ENCODE measurements around the gene ARRDC1.
A peak's percentile ranks its signal among the peaks of the same experiment; 100 is the strongest.
"Not testable (repeated sequence)": the region's sequence is repeated elsewhere in the genome, so short reads cannot be mapped to it uniquely, and the experiment has no call there.

Gene ARRDC1

GRCh38 chr9:137613738-137614523, 8.4 kb downstream of the ARRDC1 start:
- DNase-seq: no peak

DNA sequence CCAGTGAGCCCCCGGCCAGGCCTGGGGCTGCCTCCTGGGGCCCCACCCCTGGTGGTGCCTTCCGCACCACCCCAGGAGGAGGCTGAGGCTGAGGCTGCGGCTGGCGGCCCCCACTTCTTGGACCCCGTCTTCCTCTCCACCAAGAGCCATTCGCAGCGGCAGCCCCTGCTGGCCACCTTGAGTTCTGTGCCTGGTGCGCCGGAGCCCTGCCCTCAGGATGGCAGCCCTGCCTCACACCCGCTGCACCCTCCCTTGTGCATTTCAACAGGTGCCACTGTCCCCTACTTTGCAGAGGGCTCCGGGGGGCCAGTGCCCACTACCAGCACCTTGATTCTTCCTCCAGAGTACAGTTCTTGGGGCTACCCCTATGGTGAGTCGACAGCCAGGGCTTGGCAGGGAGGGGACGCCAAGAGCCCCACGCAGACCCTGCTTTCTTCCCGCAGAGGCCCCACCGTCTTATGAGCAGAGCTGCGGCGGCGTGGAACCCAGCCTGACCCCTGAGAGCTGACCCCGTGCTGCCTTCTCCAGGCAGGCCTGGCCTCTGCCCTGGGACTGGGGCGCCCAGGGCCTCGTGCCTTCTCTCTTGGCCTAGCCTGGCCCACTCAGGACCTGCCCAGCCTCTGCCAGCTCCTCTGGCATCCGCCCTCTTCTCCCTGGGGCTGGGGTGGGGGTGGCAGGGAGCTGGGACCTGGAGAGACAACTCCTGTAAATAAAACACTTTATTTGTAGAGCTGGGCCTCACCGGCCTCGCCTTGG, 9.3 kb downstream of the ARRDC1 start:
- DNase-seq: no peak

DNA sequence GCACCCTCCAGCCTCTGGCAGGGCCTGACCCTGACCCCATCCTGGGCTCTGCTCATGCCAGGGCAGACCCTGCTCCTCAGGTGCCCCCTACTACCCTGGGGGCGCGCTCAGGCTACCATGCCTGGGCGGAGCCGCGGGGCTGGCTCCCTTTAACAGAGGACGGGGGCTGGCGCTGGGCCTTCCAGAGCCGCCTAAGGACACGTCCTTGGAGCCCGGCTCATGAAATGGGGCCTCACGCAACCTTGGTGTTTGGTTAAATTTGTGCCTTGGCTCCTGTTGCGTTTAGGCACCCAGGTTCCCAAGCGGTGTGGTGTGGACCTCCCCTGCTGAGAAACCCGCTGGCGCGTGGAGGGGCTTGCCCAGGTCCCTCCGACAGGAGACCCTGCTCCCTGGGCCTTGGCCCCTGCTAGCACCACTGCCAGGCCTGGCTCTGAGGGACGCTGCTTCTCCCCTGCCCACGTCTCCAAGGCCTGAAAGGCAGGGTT, 9.9 kb downstream of the ARRDC1 start:
- DNase-seq: no peak

DNA sequence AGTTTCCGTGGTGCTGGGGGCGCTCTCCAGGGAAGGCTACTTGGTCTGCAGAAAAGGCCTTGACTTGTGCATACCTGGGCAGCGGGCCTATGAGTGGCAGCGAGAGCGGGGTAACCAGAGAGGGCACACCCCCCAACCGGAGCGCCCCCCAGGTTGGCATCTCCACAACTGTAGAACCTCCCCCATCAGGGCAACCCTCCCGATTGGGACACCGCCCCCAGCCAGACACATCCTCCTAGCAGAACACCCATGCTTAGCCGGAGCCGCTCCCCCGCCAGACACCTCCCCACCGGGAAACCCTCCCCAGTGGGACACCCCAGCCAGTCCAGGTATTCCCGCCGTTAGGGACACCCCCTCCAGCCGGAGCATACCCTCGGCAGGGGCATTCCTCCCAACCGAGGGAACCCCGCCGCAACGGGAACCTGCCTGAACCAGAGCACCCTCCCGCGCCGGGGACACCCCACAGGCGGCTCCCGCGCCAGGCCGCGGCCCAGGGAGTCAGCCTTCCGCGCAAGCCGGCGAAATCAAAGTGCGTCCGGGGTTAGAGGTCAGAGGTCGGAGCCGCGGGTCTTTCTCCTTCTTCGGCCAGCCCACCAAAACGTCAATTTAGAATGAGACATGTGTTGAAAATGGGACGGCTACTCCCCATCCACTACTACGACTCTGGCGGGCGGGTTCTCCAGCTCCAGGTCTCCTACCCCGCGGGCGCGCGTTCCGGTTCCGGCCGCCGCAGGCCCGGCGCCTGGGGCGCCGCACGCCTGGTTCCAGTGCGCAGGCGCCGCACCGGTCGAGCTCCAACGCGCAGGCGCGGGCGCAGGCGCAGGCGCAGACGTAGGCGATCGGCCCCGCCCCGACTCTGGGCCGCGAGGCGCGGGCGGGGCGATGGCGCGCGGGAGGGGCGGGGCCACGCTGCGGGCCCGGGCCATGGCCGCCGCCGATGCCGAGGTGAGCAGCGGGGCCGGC, 12.9 kb downstream of the ARRDC1 start, which contains the start of gene EHMT1:
Gene EHMT1 (plus strand): TSS at position 901 of the 963 bp plus-strand sequence. CDS start 24 bp downstream, at position 925.
- peak; percentile 87 for DNase-seq

- no peak for DNase-seq
Measured at GRCh38 chr9:137619240-137620047, 14.0 kb downstream of the ARRDC1 start.

- no peak for DNase-seq
Measured at GRCh38 chr9:137620048-137620405, 14.5 kb downstream of the ARRDC1 start.

DNA sequence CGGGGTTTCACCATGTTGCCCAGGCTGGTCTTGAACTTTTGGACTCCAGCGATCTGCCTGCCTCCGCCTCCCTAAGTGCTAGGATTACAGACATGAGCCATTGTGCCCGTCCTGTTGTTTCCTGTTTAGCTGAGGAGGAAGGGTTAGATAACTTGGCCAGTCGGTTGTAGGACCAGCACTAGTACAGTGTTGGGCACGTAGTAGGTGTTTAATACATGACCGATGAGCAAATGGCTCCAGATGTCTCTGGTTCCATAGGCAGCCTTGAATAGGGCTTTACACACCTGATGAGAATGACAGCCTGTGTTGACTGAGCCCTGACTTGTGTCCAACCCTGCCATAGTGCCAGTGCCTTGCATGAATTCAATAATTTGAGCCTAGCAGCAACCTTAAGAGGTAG, 15.1 kb downstream of the ARRDC1 start:
- DNase-seq: no peak

DNA sequence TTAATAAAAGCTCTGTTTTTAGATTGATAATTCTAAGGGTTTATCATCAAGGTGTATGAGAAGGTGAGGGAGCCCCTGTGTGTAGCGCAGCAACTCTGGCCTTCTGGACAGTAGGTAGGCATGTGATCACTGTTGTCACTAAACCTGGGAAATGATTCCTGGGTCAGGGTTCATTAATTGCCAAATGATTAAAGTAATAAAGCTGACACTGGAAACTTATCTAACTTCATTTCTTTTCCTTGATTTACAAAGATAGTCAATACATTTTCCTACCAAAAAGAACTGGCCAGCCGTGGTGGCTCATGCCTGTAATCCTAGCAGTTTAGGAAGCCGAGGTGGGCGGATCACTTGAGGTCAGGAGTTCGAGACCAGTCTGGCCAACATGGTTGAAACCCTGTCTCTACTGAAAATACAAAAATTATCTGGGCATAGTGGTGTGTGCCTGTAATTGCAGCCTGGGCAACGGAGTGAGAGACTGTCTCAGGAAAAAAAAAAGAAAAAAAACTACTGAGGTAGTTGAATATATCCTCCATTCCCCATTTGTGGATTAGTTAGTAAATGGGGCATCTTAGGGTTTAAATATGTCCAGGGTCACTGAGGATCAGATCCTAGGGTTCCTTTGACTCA, 15.8 kb downstream of the ARRDC1 start:
- no peak for DNase-seq

GRCh38 chr9:137622211-137622610, 16.7 kb downstream of the ARRDC1 start:
- DNase-seq: not testable (repeated sequence)

GRCh38 chr9:137626464-137626863, 21.0 kb downstream of the ARRDC1 start:
- DNase-seq: no peak

DNA sequence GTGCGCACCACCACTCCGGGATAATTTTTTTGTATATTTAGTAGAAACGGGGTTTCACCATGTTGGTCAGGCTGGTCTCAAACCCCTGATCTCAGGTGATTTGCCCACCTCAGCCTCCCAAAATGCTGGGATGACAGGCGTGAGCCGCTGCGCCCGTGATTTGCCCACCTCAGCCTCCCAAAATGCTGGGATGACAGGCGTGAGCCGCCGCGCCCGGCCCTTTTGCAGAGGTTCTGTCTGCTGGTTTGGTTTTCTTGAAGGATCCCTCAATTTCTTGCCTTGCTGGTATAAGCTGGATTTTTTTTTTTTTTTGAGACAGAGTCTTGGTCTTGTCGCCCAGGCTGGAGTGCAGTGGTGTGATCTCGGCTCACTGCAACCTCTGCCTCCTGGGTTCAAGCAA, 21.9 kb downstream of the ARRDC1 start:
- DNase-seq: not testable (repeated sequence)

GRCh38 chr9:137630126-137630525, 24.6 kb downstream of the ARRDC1 start:
- no peak for DNase-seq

- no peak for DNase-seq
Measured at GRCh38 chr9:137630679-137631078, 25.2 kb downstream of the ARRDC1 start.

GRCh38 chr9:137631345-137632229, 26.1 kb downstream of the ARRDC1 start:
- no peak for DNase-seq

DNA sequence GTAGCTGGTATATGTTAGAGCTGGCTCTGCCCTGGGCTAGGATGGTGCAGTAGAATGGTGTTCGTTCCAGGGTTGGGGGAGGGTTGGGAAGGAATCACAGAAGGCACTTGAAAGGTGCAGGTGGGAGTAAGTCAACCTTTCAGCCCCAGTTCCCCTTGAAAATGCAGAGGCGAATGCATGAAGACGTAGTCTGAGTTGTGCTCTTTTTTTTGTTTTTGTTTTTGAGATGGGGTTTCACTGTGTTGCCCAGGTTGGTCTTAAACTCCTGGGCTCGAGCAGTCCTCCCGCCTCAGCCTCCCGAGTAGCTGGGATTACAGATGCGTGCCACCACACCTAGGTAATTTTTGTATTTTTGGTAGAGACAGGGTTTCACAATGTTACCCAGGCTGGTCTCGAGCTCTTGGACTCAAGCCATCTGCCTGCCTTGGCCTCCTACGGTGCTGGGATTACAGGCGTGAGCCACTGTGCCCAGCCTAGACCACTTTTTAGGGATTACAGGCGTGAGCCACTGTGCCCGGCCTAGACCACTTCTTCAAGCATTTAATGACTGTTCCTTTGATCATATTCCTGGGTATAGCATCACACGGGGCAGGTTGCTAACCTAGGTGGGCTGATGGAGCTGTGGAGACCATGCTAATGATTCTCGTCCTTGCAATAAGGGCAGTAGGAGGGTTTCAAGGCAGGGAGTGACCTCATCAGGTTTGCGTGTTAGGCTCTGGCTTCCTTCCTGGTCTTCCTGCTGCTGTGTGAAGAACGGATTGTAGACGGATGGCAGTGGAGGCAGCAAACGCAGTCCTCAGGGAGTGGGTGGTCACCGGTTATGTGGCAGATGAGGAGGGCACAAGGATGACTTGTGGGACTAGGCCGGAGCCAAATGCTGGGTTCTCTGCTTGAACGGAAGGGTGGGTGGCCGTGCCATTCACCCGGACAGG, 27.0 kb downstream of the ARRDC1 start:
- no peak for DNase-seq

DNA sequence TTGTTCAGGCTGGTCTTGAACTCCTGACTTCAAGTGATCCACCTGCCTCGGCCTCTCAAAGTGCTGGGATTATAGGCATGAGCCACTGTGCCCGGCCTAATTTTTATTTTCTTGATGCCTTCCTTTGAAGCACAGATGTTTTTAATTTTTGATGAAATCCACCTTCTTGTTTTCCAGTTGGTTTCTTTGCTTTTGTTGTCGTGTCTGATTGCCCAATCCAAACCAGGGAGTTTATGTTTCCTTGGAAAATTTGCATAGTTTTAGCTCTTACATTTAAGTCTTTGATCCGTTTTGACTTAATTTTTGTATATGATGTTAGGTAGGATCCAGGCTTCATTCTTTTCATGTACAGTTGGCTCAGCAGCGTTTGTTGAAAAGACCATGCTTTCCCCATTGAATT, 28.5 kb downstream of the ARRDC1 start:
- DNase-seq: no peak

DNA sequence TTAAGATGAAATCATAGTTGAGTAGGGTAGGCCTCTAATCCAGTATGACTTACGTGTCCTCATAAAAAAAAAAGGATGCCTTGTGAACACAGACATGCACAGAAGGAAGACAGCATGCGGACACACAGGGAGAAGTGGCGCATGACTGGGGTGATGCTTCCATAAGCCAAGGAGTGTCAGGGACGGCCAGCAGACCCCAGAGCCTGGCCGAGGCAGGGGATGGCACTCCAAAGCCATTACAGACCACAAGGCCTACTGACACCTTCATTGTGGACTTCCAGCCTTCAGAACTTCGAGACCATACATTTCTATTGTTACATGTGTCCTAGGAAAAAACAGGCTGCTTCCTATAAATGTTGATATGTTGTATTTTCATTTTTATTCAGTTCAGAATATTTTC, 33.2 kb downstream of the ARRDC1 start:
- no peak for DNase-seq

DNA sequence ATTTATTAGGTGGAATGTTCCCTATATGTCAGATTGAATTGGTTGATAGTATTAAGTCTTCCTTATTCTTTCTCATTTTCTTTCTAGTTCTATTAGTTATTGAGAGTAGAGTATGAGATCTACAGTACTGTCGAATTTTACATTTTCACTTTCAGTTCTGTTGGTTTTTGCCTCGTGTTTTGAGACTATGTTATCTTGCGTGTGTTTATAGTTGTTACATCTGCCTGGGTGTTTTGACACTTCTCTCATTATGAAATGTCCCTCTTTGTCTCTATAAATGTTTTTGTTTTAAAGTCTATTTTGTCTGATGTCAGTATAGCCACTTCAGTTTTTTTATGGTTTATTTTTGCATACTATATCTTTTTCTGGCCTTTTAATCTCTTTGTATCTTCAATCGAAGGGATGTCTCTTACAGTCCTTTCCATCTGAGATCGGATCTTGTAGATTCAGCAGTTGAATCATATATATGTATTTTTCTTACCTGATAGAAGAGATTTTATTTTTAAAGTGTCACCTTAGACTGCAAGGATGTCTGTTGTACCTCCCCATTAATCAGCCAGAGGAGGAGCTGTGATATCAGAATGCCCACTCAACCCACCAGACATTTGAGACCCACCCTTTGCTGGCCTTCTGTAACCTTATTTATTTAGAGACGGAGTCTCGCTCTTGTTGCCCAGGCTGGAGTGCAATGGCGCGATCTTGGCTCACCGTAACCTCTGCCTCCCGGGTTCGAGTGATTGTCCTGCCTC, 34.0 kb downstream of the ARRDC1 start:
- DNase-seq: no peak

DNA sequence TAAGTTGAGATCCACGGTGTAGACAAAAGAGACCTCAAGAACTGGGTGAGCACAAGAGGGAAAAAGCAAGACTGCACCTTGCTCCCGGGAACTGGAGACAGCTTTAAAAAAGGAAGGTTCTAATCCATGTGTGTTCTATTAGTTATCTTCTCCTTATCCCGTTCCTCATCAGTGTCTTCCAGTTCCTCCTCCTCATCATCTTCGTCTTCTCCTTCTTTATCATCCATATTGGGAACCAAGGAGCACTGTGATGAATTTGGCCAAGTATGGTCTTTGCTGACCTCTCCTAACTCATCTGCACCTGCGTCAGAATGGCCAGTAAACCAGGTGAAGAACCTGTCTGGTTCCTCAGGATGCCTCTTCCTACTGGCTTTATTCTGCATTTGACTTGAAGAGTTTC, 35.4 kb downstream of the ARRDC1 start:
- DNase-seq: no peak

Data from CD4-positive, alpha-beta T cell treated with Interferon gamma for 1 hour (primary cell).